Activated T-cell treated with anti-CD3 and anti-CD28 coated beads, Interleukin-2, amount 50 U/mL, for 48 hours (primary cell): ENCODE results near the gene ACER3.
"Not testable (repeated sequence)": the region's sequence is repeated elsewhere in the genome, so short reads cannot be mapped to it uniquely, and the experiment has no call there.

Source experiments
- DNase-seq, 2 experiments: peaks; one replicate each; pipeline ENCODE4 v3.0.0-alpha.2; 2020

Gene ACER3

DNA sequence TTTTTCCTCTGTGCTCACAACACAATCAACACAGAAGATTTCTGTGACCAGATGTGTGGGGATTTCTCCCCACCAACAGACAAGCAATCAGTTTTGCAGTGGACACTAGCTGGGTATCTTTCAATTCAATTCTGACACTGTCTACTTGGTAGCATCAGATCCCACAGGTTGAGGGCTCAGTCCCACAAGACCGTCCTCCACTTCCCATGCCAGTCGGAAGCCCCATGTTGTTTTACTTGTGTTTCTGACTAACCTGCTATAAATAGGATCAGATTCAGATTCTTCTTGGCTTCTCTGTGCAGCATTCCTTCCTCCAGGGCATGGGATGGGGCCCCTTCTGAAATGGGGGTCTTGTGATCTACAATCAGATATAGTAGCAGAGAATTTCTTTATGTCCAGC is 19.6 kb downstream of the ACER3 start:
- DNase-seq = no peak

- no peak for DNase-seq
Measured at GRCh38 chr11:76880956-76881355, 20.2 kb downstream of the ACER3 start.

DNA sequence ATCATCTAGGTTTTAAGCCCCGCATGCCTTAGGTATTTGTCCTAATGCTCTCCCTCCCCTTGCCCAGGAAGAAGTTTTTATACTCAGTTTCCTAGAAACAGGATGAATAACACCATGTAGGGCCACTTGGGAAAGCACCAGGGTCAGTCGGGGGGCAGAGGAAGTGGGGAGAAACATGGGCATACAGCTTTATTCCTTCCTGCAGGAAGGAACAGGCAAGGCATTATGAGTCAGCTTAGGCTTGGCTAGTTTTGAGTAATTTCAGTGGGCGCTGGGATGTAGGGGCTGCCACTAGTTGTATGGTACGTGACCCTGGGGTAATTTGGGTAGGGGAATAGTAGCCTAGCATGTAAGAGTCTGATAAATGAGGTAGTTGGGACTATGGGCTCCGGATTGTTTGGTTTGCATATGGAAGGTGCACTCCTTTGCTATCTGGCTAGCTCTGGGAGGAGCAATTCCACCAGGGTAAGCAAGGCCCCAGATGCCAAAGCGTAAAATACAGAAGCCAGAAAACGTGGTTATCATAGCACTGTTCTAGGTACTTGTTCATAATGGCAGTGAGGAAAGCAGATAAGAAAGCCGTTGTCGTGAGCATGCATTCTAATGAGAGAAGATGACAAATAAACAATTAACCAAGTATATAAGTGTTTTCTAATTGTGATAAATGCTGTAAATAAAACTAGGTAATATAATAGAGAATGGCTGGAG is 24.8 kb downstream of the ACER3 start:
- peak; percentile 20 to 22 for DNase-seq

DNA sequence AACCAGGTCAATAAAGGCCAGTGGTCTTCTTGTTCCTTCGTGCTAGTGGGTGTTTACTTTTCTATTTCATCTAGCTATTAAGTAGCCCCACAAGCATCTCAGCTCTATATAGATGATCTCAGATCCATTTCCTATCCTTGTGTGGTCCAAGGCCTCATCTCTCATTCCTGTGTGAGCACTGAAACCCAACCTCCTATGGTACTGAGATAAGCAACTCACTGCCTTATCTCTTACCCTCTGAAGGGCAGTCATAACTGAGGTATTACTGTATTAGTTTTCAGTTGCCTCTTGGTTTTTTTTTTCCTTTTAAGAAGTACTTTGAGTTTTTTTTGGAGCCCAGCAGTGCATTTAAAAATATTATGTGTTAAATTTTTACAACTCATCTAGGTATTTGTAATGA is 28.3 kb downstream of the ACER3 start:
- DNase-seq = no peak

GRCh38 chr11:76889411-76889975 is 28.8 kb downstream of the ACER3 start:
- no peak for DNase-seq

DNA sequence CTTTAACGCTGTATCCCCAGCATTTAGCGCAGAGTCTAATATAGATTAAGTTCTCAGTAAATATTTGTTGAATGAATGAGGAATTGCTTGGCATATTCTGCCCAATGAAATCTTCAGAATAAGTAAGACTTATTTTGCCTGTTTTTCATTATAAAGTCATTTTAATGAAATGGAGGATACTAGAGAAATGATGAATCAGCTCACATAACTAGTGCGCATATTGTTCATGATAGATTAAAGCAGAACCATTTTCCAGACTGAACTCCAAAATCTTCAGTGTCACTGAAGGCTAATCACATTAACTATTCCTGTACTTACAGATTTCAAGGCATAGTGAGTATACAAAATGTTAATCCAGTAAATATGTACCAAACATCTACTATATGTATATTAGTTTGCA is 29.6 kb downstream of the ACER3 start:
- DNase-seq = no peak

GRCh38 chr11:76891285-76891684 is 30.6 kb downstream of the ACER3 start:
- DNase-seq = no peak

DNA sequence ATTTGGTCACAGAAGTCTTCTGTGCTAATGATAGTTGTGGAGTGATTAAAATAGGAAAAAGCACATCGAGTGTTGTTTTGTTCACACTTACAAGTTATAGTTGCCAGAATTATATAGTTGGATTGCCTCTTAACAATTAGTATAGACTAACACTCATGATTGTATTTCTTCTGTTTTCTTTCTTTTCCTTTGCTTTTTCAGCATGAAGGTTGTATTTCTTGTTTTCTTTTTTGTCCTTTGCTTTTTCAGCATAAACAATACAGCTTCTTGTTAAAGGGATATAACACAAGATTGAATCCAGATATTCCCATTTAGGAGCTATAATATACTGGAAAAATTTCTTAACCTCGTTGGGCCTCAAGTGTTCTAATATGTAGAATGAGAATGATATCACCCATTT is 31.1 kb downstream of the ACER3 start:
- no peak for DNase-seq

GRCh38 chr11:76892306-76892705 is 31.6 kb downstream of the ACER3 start:
- DNase-seq = no peak

DNA sequence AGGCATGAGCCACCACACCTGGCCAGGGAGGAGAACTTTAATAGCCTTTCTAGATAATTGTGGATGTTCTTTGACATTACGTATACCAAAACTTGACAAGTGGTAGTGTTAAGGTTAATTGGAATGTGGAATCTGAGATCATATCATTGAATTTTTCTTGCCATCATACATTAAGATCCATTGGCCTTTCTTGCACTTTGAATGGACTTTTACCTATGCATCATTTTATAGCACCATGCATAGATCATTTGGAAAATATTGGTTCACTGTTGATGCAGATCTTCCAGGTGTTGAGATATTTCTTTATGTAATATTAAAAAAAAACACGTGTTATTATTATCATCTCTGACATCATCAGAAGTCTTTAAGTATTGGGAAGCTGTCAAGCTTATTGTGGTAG is 36.5 kb downstream of the ACER3 start:
- no peak for DNase-seq

- no peak for DNase-seq
Measured at GRCh38 chr11:76901144-76901543, 40.4 kb downstream of the ACER3 start.

DNA sequence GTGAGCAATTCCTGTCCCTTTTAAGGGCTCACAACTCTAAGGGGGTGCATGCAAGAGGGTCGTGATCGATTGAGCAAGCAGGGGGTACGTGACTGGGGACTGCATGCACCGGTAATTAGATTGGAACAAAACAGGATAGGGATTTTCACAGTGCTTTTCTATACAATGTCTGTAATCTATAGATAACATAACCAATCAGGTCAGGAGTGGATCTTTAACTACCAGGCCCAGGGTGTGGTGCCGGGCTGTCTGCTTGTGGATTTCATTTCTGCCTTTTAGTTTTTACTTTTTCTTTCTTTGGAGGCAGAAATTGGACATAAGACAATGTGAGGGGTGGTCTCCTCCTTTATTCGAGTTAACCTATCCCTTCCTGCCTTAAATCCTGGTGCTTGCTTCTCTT is 40.9 kb downstream of the ACER3 start:
- DNase-seq = not testable (repeated sequence)

- no peak for DNase-seq
Measured at GRCh38 chr11:76902121-76903014, 41.6 kb downstream of the ACER3 start.

- no peak for DNase-seq
Measured at GRCh38 chr11:76903325-76903724, 42.6 kb downstream of the ACER3 start.

DNA sequence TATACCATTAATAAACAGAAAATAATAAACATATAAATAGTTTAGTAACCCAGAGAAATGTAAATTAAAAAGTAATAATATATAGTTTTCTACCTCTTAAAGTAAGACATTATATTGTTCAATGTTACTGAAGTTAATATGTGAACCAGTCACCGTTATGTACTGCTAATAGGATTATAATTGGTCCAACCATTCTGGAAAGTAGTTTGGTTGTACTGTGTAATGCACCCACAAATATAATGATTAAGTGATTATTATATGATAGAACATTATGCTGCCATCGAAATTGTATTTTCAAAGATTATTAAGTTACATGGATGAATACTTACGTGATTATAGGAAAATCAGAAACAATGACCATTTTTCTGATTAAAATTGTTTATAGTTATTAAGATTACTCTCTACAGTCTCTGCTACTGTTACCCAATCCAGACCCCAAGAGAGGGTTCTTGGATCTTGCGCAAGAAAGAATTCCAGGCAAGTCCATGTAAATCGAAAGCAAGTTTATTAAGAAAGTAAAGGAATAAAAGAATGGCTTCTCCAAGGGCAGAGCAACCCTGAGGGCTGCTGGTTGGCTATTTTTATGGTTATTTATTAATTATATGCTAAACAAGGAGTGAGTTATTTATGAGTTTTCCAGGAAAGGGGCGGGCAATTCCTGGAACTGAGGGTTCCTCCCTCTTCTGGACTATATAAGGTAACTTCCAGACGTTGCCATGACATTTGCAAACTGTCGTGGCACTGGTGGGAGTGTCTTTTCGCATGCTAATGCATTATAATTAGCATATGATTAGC is 50.1 kb downstream of the ACER3 start:
- DNase-seq = no peak

GRCh38 chr11:76911415-76911808 is 50.7 kb downstream of the ACER3 start:
- DNase-seq = no peak

GRCh38 chr11:76916712-76917111 is 56.0 kb downstream of the ACER3 start:
- no peak for DNase-seq

- DNase-seq = no peak
Measured at GRCh38 chr11:76918941-76919386, 58.2 kb downstream of the ACER3 start.

GRCh38 chr11:76919467-76919866 is 58.7 kb downstream of the ACER3 start:
- DNase-seq = no peak

DNA sequence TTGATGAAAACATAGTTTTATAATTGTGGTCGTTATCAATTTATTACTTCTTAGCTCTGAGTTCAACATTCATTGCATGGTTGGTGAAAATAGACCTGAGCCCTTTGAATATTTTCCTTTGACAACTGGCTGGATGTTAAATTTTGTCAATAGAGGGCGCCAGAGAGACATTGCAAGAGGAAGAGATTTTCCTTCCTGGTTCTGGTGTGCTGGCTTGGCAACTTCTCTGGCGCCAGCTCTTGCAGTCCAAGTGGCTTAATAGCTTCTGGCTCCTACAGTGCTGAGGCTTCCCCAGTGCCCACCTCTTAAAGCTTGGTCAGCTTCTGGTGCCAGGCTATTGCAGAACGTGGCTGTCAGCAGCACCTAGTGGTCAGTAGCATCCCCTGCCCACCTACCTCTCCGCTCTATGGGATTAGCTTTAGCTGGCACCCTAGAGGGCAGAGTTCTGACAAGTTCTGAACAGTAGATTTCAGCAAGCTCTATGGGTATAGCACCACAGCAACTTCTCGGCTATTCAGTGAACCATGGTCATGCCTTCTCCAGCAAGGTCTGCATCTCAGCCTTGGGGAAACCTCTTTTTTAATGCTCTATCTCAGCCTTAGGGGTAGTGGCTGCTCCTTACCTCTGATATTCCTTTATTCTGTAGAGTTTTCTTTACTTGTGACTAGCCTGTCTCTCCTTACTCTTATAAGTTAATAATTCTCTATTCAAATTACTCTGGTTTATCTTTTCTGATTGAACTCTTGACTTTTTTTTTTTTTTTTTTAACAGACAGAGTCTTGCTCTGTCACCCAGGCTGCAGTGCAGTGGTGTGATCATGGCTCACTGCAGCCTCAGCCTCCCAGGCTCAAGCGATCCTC is 59.4 kb downstream of the ACER3 start:
- peak; percentile 52 to 66 for DNase-seq

- DNase-seq = no peak
Measured at GRCh38 chr11:76927160-76927559, 66.4 kb downstream of the ACER3 start.

- DNase-seq = no peak
Measured at GRCh38 chr11:76935042-76935441, 74.3 kb downstream of the ACER3 start.
